Pancreas (tissue), 10 donors: ENCODE measurements around the gene NARF. TPM values are rescaled to one million over a fixed set of nuclear protein-coding genes. Genes with fewer than 3 reads are reported as not detected.
A peak's percentile ranks its signal among the peaks of the same experiment; 100 is the strongest.

Experiments
- ATAC-seq, 4 donors: fragments of 200-7000 bp; cut with Tn5 transposase; one replicate each; pipeline versions ENCODE4 v1.8.0 to v1.9.1; 2020; ENCODE audit warnings: mild to moderate bottlenecking in 4 of 4, moderate library complexity in 4 of 4
- DNase-seq, 6 donors: peaks; one replicate each; pipeline ENCODE4 v3.0.0-alpha.2; 2020
- FAIRE-seq: peaks from 2 replicates; lab custom pipeline; 2012; peaks lifted over from hg19 to GRCh38; lab: Jason Lieb, UNC
- H3K27ac ChIP-seq, 4 donors: fragments of 200-600 bp; sonication (generic); 1 replicate in 3 of 4; 2 replicates in 1 of 4; pipeline versions ENCODE4 v1.5.0 to v1.8.0; 2020
- H3K27me3 ChIP-seq, 4 donors: fragments of 200-600 bp; one replicate each; pipeline ENCODE4 v1.8.0; 2021
- H3K36me3 ChIP-seq, 3 donors: fragments of 200-600 bp; sonication (generic) in 1 of 3; one replicate each; pipeline versions ENCODE4 v1.5.0 to v1.8.0; 2020 to 2021
- H3K4me1 ChIP-seq, 3 donors: fragments of 200-600 bp; one replicate each; pipeline ENCODE4 v1.8.0; 2021
- H3K4me3 ChIP-seq, 4 donors: fragments of 200-600 bp; sonication (generic) in 2 of 4; one replicate each; pipeline versions ENCODE4 v1.5.0 to v1.8.0; 2020 to 2021
- H3K9me3 ChIP-seq, 4 donors: fragments of 200-600 bp; one replicate each; pipeline ENCODE4 v1.8.0; 2021
- CTCF ChIP-seq, 4 donors: fragments of 200-600 bp; sonication (generic) in 3 of 4; IDR thresholded peaks; one replicate each; pipeline versions ENCODE4 v1.5.0 to v1.8.0; 2021; ENCODE audit warnings: antibody characterized with exemption in 4 of 4
- WGBS, 2 donors: extraction: QIAGEN DNeasy Blood & Tissue Kit; methylation state at CpG; one replicate each; pipeline ENCODE4 v1.1.7; 2013; 5-methylcytosine and 5-hydroxymethylcytosine counted together
- intact Hi-C, 3 donors: fragments of 100-400 bp; cut with DNase I; formaldehyde crosslinking; loops; one replicate each; pipeline versions ENCODE4 v1.11.1 to v1.14.2; 2022
- polyA plus RNA-seq, 2 donors: library from polyadenylated mRNA; stranded (reverse); fragments of 200-250 nt; gene quantifications; one replicate each; pipeline ENCODE4 v1.2.3, GENCODE V29; 2013
- total RNA-seq, 6 donors: library from RNA; stranded (reverse); fragmentation: NEBNext Ultra II Directional in 4 of 6; extraction: Animal tissue kit (Norgen Biotek cat#: 25700) in 4 of 6; gene quantifications; one replicate each; pipeline versions ENCODE4 v1.2.1 to v1.2.4, GENCODE V29; 2021 to 2023
- donor health status: healthy with polysubstance abuse.
- donor health status: DM: no; HTN: no; CAD: no; lungs with moderate emphysema.
- donor health status: DM: no; HTN: no; CAD: no.
- donor health status: control.
- donor health status: control.
- donor health status: Bipolar disorder and iron deficiency.
- donor health status: DM: yes; HTN: yes; CAD: no.
- donor health status: DM: no; HTN: no; CAD: no.
- donor health status: DM: no; HTN: no; CAD: no.
- donor health status: DM: yes; HTN: yes; CAD: no.

NARF gene
- total and polyA plus RNA-seq, 8 donors = 21.3 to 96.9 (median 34.1) TPM

GRCh38 chr17:82518826-82519810 is 60.6 kb downstream of the NARF start, which contains the start of gene FOXK2:
Gene FOXK2, plus strand, starts transcription at chr17:82519732. Its CDS starts 157 bp downstream, at chr17:82519889.
- peak within 1 kb of the TSS; percentile 87 to 95 (median 90) for H3K27ac ChIP-seq
- no peaks in the 10 kb centered on the region for H3K27me3 ChIP-seq
- FAIRE-seq = no peak
- TF ChIP-seq CTCF (IDR thresholded peaks at IDR 0.05) = no peak
- peak within 1 kb of the TSS; percentile 75 to 84 (median 82) for H3K4me3 ChIP-seq
- intact Hi-C loops = no loop called here
- no peaks in the 10 kb centered on the region for H3K9me3 ChIP-seq
- H3K36me3 ChIP-seq = no peaks in the 10 kb centered on the region
- H3K4me1 ChIP-seq = peaks cover 0 to 16% (median 8%) of the 10 kb centered on the region in 3 donors
- WGBS, 2 donors = 3 to 5% methylated on average over 68 to 114 of the region's 114 CpGs
- peak; percentile 89 to 98 (median 96) for DNase-seq
- peak; percentile 97 to 100 (median 98) for ATAC-seq

- H3K4me3 ChIP-seq = peak overlapping the region; percentile 75 to 84 (median 82)
- H3K4me1 ChIP-seq = peaks cover 0 to 24% (median 16%) of the 10 kb centered on the region in 3 donors
- intact Hi-C loops = no loop called here
- H3K9me3 ChIP-seq = no peaks in the 10 kb centered on the region
- 0% methylated on average over 68 to 94 of the region's 94 CpGs for WGBS, 2 donors
- H3K36me3 ChIP-seq = no peaks in the 10 kb centered on the region
- ATAC-seq (peak in 3 of 4 donors; percentile 2 to 10 (median 2)), FAIRE-seq (no peak), DNase-seq (peak; percentile 20 to 79 (median 50))
- no peak for TF ChIP-seq CTCF (IDR thresholded peaks at IDR 0.05)
- H3K27ac ChIP-seq = peak overlapping the region; percentile 42 to 76 (median 54)
- no peaks in the 10 kb centered on the region for H3K27me3 ChIP-seq
Measured at GRCh38 chr17:82519971-82520903, 61.7 kb downstream of the NARF start.

- FAIRE-seq (no peak), ATAC-seq (no peak), DNase-seq (peak in 2 of 6 donors; percentile 52 to 58)
- TF ChIP-seq CTCF (IDR thresholded peaks at IDR 0.05) = no peak
- H3K9me3 ChIP-seq = no peaks in the 10 kb centered on the region
- H3K27me3 ChIP-seq = no peaks in the 10 kb centered on the region
- H3K36me3 ChIP-seq = no peaks in the 10 kb centered on the region
- intact Hi-C loops = no loop called here
- H3K4me1 ChIP-seq = peaks cover 0 to 37% (median 22%) of the 10 kb centered on the region in 3 donors
- 34% methylated on average over 4 of the region's 4 CpGs for WGBS, 2 donors
- H3K27ac ChIP-seq = no peak overlapping the region
- no peak overlapping the region for H3K4me3 ChIP-seq
Measured at GRCh38 chr17:82524540-82524939, 66.0 kb downstream of the NARF start.

GRCh38 chr17:82525712-82526111 is 67.2 kb downstream of the NARF start:
- TF ChIP-seq CTCF (IDR thresholded peaks at IDR 0.05) = no peak
- H3K4me1 ChIP-seq = peaks cover 0 to 42% (median 22%) of the 10 kb centered on the region in 3 donors
- DNase-seq (no peak), FAIRE-seq (no peak), ATAC-seq (no peak)
- no peaks in the 10 kb centered on the region for H3K36me3 ChIP-seq
- H3K4me3 ChIP-seq = no peak overlapping the region
- no peak overlapping the region for H3K27ac ChIP-seq
- intact Hi-C loops = no loop called here
- 75 to 76% methylated on average over 4 of the region's 4 CpGs for WGBS, 2 donors
- no peaks in the 10 kb centered on the region for H3K9me3 ChIP-seq
- no peaks in the 10 kb centered on the region for H3K27me3 ChIP-seq
